Smooth muscle cell (in vitro differentiated cells): Measurements from ENCODE around the gene TTLL12. TPM values are rescaled to one million over a fixed set of nuclear protein-coding genes. Genes with fewer than 3 reads are reported as not detected.

Experiments
- DNase-seq: peaks from one replicate; lab custom pipeline; 2025; ENCODE audit not compliant: unreplicated experiment; lab: John Stamatoyannopoulos, UW
- H2AFZ ChIP-seq: fragments of 200-600 bp; sonication (generic); 2 replicates; pipeline ENCODE4 v1.6.0; 2016; ENCODE audit warnings: antibody characterized with exemption, low read depth, mild to moderate bottlenecking
- H3F3A ChIP-seq: fragments of 200-600 bp; sonication (generic); 2 replicates; pipeline ENCODE4 v1.6.0; 2017; ENCODE audit warnings: antibody characterized with exemption, low read depth
- H3K27ac ChIP-seq: fragments of 200-600 bp; sonication (generic); 2 replicates; pipeline ENCODE4 v1.5.1; 2016; ENCODE audit warnings: low read depth, mild to moderate bottlenecking
- H3K27me3 ChIP-seq: fragments of 200-600 bp; sonication (generic); 2 replicates; pipeline ENCODE4 v1.6.1; 2016; ENCODE audit warnings: low read depth, mild to moderate bottlenecking
- H3K36me3 ChIP-seq: fragments of 200-600 bp; sonication (generic); 2 replicates; pipeline ENCODE4 v1.5.1; 2016; ENCODE audit warnings: low read depth
- H3K4me1 ChIP-seq: fragments of 200-600 bp; sonication (generic); 2 replicates; pipeline ENCODE4 v1.5.1; 2016; ENCODE audit warnings: low read depth
- H3K4me2 ChIP-seq: fragments of 200-600 bp; sonication (generic); 2 replicates; pipeline ENCODE4 v1.6.0; 2016; ENCODE audit warnings: mild to moderate bottlenecking
- H3K4me3 ChIP-seq: fragments of 200-600 bp; sonication (generic); 2 replicates; pipeline ENCODE4 v1.5.1; 2016; ENCODE audit warnings: mild to moderate bottlenecking
- H3K79me2 ChIP-seq: fragments of 200-600 bp; sonication (generic); 2 replicates; pipeline ENCODE4 v1.6.0; 2016; ENCODE audit warnings: low read depth, mild to moderate bottlenecking
- H3K9ac ChIP-seq: fragments of 200-600 bp; sonication (generic); 2 replicates; pipeline ENCODE4 v1.6.0; 2016; ENCODE audit warnings: low read depth
- H3K9me3 ChIP-seq: fragments of 200-600 bp; sonication (generic); replicated peaks from 2 replicates; pipeline ENCODE4 v1.5.1; 2016; ENCODE audit warnings: low read depth
- H4K20me1 ChIP-seq: fragments of 200-600 bp; sonication (generic); 2 replicates; pipeline ENCODE4 v1.6.0; 2016; ENCODE audit warnings: low read depth
- WGBS: methylation state at CpG from one replicate; pipeline ENCODE4 v1.1.7; 2016; ENCODE audit warnings: low lambda C conversion rate; 5-methylcytosine and 5-hydroxymethylcytosine counted together
- polyA plus RNA-seq: library from polyadenylated mRNA; unstranded; fragments of >200 nt; fragmentation: Nextera tagmentation; extraction: Ambion mirVana; gene quantifications from 2 replicates; pipeline ENCODE4 v1.2.1, GENCODE V29; 2016
- total RNA-seq: library from RNA; depleted of rRNA; stranded (reverse); fragments of >200 nt; gene quantifications from 2 replicates; pipeline ENCODE4 v1.2.3, GENCODE V29; 2014
- TF ChIP-seq, protein P1 (sequence below): fragments of 200-600 bp; sonication (generic); IDR thresholded peaks from 2 replicates; pipeline ENCODE4 v1.5.1; 2017; ENCODE audit warnings: borderline replicate concordance, mild to moderate bottlenecking, antibody characterized with exemption; ENCODE audit not compliant: insufficient read depth, poor library complexity, severe bottlenecking

Gene TTLL12
- total and polyA plus RNA-seq, 2 experiments from 2014 or later = 23.5 to 31.6 TPM

DNA sequence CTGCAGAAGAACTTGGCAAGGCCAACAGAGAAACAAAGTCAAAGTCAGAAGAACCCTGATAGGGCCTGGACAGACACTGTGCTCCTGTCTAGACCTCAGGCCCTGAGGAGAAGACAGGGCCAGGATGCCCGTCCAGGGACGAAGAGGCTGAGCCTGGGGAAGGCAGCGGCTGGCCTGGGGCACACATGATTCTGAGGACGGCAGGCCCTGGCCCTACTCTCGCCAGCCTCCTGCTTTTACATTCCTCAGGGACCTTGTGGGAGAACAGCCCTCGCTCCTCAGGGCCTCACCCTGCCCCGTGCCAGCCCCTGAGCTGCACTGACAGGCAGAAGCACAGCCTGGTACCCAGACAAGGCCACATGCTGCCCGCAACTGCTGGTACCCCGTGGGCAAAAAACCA lies 43.6 kb upstream of the TTLL12 start:
- WGBS = 98% methylated on average over 9 of the region's 9 CpGs
- H3K79me2 ChIP-seq = no peaks in the 10 kb centered on the region
- H3K27me3 ChIP-seq = no peaks in the 10 kb centered on the region
- TF ChIP-seq, protein P1, sequence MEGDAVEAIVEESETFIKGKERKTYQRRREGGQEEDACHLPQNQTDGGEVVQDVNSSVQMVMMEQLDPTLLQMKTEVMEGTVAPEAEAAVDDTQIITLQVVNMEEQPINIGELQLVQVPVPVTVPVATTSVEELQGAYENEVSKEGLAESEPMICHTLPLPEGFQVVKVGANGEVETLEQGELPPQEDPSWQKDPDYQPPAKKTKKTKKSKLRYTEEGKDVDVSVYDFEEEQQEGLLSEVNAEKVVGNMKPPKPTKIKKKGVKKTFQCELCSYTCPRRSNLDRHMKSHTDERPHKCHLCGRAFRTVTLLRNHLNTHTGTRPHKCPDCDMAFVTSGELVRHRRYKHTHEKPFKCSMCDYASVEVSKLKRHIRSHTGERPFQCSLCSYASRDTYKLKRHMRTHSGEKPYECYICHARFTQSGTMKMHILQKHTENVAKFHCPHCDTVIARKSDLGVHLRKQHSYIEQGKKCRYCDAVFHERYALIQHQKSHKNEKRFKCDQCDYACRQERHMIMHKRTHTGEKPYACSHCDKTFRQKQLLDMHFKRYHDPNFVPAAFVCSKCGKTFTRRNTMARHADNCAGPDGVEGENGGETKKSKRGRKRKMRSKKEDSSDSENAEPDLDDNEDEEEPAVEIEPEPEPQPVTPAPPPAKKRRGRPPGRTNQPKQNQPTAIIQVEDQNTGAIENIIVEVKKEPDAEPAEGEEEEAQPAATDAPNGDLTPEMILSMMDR = no peak
- no peaks in the 10 kb centered on the region for H3K36me3 ChIP-seq
- H3K4me3 ChIP-seq = no peak overlapping the region
- no peaks in the 10 kb centered on the region for H3K9me3 ChIP-seq
- H3F3A ChIP-seq = no peaks in the 10 kb centered on the region
- no peak overlapping the region for H2AFZ ChIP-seq
- H3K27ac ChIP-seq = no peak overlapping the region
- H3K4me1 ChIP-seq = peaks cover 12% of the 10 kb centered on the region
- no peaks in the 10 kb centered on the region for H4K20me1 ChIP-seq
- H3K4me2 ChIP-seq = no peak overlapping the region
- DNase-seq = no peak
- H3K9ac ChIP-seq = no peak overlapping the region

GRCh38 chr22:43228863-43229262 lies 41.9 kb upstream of the TTLL12 start:
- Histone ChIP-seq H3K4me1 (peaks cover 12% of the 10 kb centered on the region), H3K27ac (no peak overlapping the region), H3K4me3 (no peak overlapping the region), H3F3A (no peaks in the 10 kb centered on the region), H3K36me3 (no peaks in the 10 kb centered on the region), H3K4me2 (no peak overlapping the region), H4K20me1 (no peaks in the 10 kb centered on the region), H3K27me3 (no peaks in the 10 kb centered on the region), H3K79me2 (no peaks in the 10 kb centered on the region), H3K9me3 (no peaks in the 10 kb centered on the region), H2AFZ (no peak overlapping the region), H3K9ac (no peak overlapping the region)
- DNase-seq = no peak
- WGBS = 92% methylated on average over 18 of the region's 19 CpGs
- TF ChIP-seq, protein P1 = no peak

GRCh38 chr22:43228330-43228729 lies 41.4 kb upstream of the TTLL12 start:
- Histone ChIP-seq H3K79me2 (no peaks in the 10 kb centered on the region), H3K4me2 (no peak overlapping the region), H4K20me1 (no peaks in the 10 kb centered on the region), H3K9me3 (no peaks in the 10 kb centered on the region), H3K4me3 (no peak overlapping the region), H3K4me1 (peaks cover 12% of the 10 kb centered on the region), H2AFZ (no peak overlapping the region), H3K27ac (no peak overlapping the region), H3F3A (no peaks in the 10 kb centered on the region), H3K36me3 (no peaks in the 10 kb centered on the region), H3K27me3 (no peaks in the 10 kb centered on the region), H3K9ac (no peak overlapping the region)
- DNase-seq = no peak
- TF ChIP-seq, protein P1 = peak; percentile 24
- 52% methylated on average over 8 of the region's 8 CpGs for WGBS

- no peak overlapping the region for H2AFZ ChIP-seq
- no peaks in the 10 kb centered on the region for H3K9me3 ChIP-seq
- WGBS = 82% methylated on average over 17 of the region's 17 CpGs
- no peak overlapping the region for H3K27ac ChIP-seq
- H4K20me1 ChIP-seq = no peaks in the 10 kb centered on the region
- H3K4me3 ChIP-seq = no peak overlapping the region
- no peak overlapping the region for H3K9ac ChIP-seq
- no peak for DNase-seq
- H3K36me3 ChIP-seq = no peaks in the 10 kb centered on the region
- no peak overlapping the region for H3K4me2 ChIP-seq
- H3K27me3 ChIP-seq = no peaks in the 10 kb centered on the region
- H3K4me1 ChIP-seq = peaks cover 12% of the 10 kb centered on the region
- TF ChIP-seq, protein P1 = no peak
- no peaks in the 10 kb centered on the region for H3F3A ChIP-seq
- no peaks in the 10 kb centered on the region for H3K79me2 ChIP-seq
These were observed 40.3 kb upstream of the TTLL12 start for GRCh38 chr22:43227239-43227630.
